Esophagus (tissue), 2 donors: ENCODE data around the gene PIGZ. TPM values are rescaled to one million over a fixed set of nuclear protein-coding genes. Genes with fewer than 3 reads are reported as not detected.

ENCODE experiments used
- H3K27ac ChIP-seq, 2 donors: one replicate each; pipeline ENCODE4 v1.5.1; 2013; ENCODE audit warnings: low read depth in 2 of 2, mild to moderate bottlenecking in 2 of 2, inconsistent platforms in 1 of 2, low read length in 1 of 2, moderate library complexity in 1 of 2
- H3K27me3 ChIP-seq, 2 donors: one replicate each; pipeline ENCODE4 v1.6.1; 2013; ENCODE audit warnings: low read length in 2 of 2, control low read depth in 1 of 2, mild to moderate bottlenecking in 1 of 2; ENCODE audit not compliant: insufficient read depth in 2 of 2, control insufficient read depth in 1 of 2
- H3K36me3 ChIP-seq, 2 donors: one replicate each; pipeline ENCODE4 v1.6.1; 2013; ENCODE audit warnings: low read length in 1 of 2; ENCODE audit not compliant: control insufficient read depth in 2 of 2, insufficient read depth in 2 of 2
- H3K4me1 ChIP-seq, 2 donors: one replicate each; pipeline ENCODE4 v1.6.1; 2013; ENCODE audit warnings: low read length in 1 of 2; ENCODE audit not compliant: control insufficient read depth in 2 of 2, insufficient read depth in 2 of 2
- H3K4me3 ChIP-seq, 2 donors: one replicate each; pipeline ENCODE4 v1.5.1; 2013; ENCODE audit warnings: low read length in 2 of 2, mild to moderate bottlenecking in 2 of 2, low read depth in 1 of 2, moderate library complexity in 1 of 2
- H3K9me3 ChIP-seq, 2 donors: one replicate each; pipeline ENCODE4 v1.6.1; 2013; ENCODE audit warnings: mild to moderate bottlenecking in 2 of 2, low read depth in 1 of 2, low read length in 1 of 2, moderate library complexity in 1 of 2; ENCODE audit not compliant: control insufficient read depth in 2 of 2, insufficient read depth in 1 of 2
- WGBS, 2 donors: extraction: QIAGEN DNeasy Blood & Tissue Kit; methylation state at CpG; one replicate each; pipeline ENCODE4 v1.1.7; 2013; 5-methylcytosine and 5-hydroxymethylcytosine counted together
- polyA plus RNA-seq, 2 donors: library from polyadenylated mRNA; stranded (reverse); fragments of 200-250 nt; gene quantifications; one replicate each; pipeline ENCODE4 v1.2.3, GENCODE V29; 2013
- donor health status: healthy with polysubstance abuse.
- donor health status: Bipolar disorder and iron deficiency.

Gene PIGZ
- polyA plus RNA-seq, 2 donors, result 2.2 to 3.6 TPM

DNA sequence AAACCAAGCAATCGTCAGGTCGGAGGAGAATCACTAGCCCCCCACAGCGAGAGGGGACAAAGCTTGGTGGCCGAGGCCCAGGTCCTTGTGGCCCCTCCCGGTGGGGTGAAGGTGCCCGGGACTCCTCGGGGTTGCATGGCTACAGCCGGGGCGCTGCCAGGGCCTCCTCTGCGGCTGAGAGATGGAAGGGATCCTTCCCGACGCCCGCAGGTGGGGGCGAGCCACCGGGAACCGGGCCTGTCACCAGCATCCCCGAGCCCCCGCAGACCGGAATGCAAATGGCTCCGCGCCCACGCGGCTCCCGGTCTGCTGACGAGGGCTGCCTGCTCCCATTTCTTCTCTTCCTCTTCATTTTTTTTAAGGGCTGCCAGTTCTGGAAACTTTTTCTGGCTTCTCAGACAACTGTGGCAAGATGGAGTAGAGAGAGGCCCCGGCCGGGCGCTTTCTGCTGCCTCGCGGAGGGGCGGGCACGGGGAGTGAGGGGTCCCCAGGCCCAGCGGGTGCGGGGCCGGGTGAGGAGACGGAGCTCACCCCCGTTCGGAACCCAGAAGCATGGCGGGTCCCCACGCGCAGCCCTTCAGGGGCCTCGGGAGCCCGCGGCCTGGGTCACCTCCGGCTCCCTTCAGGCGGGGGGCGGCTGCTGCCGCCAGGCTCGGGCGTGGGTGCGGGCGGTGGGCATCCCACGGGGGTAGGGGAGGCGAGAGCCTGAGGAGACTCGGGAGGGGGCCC, 33.5 kb upstream of the PIGZ start:
- H3K27me3 ChIP-seq, result no peaks in the 10 kb centered on the region
- H3K4me1 ChIP-seq, result peaks cover 0 to 8% of the 10 kb centered on the region in 2 donors
- H3K36me3 ChIP-seq, result no peaks in the 10 kb centered on the region
- H3K27ac ChIP-seq, result peak overlapping the region; percentile 88
- WGBS, 2 donors, result 15 to 35% methylated on average over 47 to 55 of the region's 55 CpGs
- H3K4me3 ChIP-seq, result peak overlapping the region; percentile 60
- H3K9me3 ChIP-seq, result peaks cover 0 to 3% of the 10 kb centered on the region in 2 donors

DNA sequence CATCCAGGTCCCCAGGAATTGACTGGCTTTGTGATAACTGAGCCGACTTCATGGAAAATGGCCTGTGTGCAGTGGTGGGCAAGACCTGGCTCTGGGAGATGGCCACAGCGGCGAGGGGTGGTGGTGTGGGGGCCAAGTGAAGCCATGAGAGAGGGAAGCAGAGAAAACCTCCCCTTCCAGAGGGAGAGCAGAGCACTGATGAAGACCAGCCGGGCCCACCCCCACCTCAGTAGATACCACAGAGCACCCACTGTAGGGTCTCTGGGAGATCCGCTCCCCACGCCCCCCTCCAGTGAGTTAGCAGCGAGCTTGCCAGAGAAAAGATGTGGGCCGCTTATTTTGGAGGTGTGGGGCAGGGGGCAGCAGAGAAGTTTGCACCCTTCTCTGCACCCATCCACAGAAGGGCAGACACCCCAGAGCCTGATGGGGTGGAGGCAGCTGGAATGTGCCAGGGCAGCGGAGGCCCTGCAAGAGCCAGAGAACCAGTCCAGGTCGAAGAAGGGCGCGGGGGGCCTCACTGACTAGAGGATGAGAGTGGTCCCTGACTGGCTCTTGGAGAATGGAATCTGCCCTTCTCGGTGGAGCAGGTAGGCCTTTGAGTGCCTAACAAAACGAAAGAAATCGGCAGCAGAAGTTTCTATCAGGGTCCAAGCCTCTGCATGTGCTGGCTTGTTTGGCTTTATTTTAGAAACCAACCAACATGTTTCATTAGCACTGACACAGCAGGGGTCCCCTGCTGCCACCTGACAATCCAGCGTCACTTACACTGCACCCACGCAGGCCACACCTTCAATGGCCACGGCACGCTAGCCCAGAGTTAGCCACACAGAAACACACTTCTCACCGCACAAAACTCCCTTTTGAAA, 32.7 kb upstream of the PIGZ start:
- H3K27ac ChIP-seq, result peak overlapping the region; percentile 88
- peaks cover 0 to 3% of the 10 kb centered on the region in 2 donors for H3K9me3 ChIP-seq
- peak overlapping the region; percentile 60 for H3K4me3 ChIP-seq
- H3K36me3 ChIP-seq, result no peaks in the 10 kb centered on the region
- H3K4me1 ChIP-seq, result peaks cover 0 to 10% of the 10 kb centered on the region in 2 donors
- no peaks in the 10 kb centered on the region for H3K27me3 ChIP-seq
- 76 to 83% methylated on average over 20 of the region's 20 CpGs for WGBS, 2 donors

DNA sequence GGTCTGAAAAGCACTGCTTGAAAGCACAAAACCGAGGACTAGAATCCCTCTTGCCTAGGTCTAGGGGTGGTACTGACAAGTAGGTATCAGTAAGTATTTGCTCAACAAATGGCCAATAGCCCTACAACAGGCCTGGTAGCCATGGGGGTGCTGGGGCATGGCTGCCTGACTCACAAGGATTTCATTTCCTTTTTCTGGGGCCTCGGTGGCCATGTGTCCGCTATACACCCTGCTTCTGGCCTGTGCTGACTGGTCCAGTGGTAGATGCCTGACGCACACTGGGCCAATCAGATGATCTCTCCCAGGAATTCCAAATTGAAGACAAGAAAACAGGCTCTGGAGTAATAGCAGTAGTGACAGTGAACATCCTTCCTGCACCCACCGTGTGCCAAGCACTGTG, 31.6 kb upstream of the PIGZ start:
- Histone ChIP-seq H3K36me3 (no peaks in the 10 kb centered on the region), H3K27me3 (no peaks in the 10 kb centered on the region), H3K4me3 (no peak overlapping the region), H3K9me3 (peaks cover 0 to 3% of the 10 kb centered on the region in 2 donors), H3K4me1 (peaks cover 0 to 10% of the 10 kb centered on the region in 2 donors), H3K27ac (no peak overlapping the region)
- WGBS, 2 donors, result 84 to 85% methylated on average over 5 of the region's 5 CpGs

- no peak overlapping the region for H3K4me3 ChIP-seq
- peaks cover 0 to 12% of the 10 kb centered on the region in 2 donors for H3K4me1 ChIP-seq
- peaks cover 0 to 3% of the 10 kb centered on the region in 2 donors for H3K9me3 ChIP-seq
- 88 to 90% methylated on average over 21 of the region's 21 CpGs for whole genome bisulfite sequencing, 2 donors
- H3K27me3 ChIP-seq, result no peaks in the 10 kb centered on the region
- no peak overlapping the region for H3K27ac ChIP-seq
- H3K36me3 ChIP-seq, result no peaks in the 10 kb centered on the region
Measured at GRCh38 chr3:196998966-196999760, 30.5 kb upstream of the PIGZ start.

- Histone ChIP-seq H3K4me1 (peaks cover 0 to 7% of the 10 kb centered on the region in 2 donors), H3K27me3 (no peaks in the 10 kb centered on the region), H3K9me3 (peaks cover 0 to 3% of the 10 kb centered on the region in 2 donors), H3K27ac (peak overlapping the region in 1 of 2 donors; percentile 45), H3K36me3 (no peaks in the 10 kb centered on the region), H3K4me3 (no peak overlapping the region)
- WGBS, 2 donors, result 88 to 91% methylated on average over 15 of the region's 15 CpGs
Measured at GRCh38 chr3:196997311-196997710, 28.7 kb upstream of the PIGZ start.

- H3K36me3 ChIP-seq, result no peaks in the 10 kb centered on the region
- H3K4me1 ChIP-seq, result peaks cover 0 to 7% of the 10 kb centered on the region in 2 donors
- WGBS, 2 donors, result 48 to 66% methylated on average over 17 of the region's 17 CpGs
- H3K27ac ChIP-seq, result peak overlapping the region; percentile 55 to 80
- no peak overlapping the region for H3K4me3 ChIP-seq
- H3K27me3 ChIP-seq, result no peaks in the 10 kb centered on the region
- H3K9me3 ChIP-seq, result peaks cover 0 to 3% of the 10 kb centered on the region in 2 donors
Measured at GRCh38 chr3:196996454-196997265, 28.0 kb upstream of the PIGZ start.

DNA sequence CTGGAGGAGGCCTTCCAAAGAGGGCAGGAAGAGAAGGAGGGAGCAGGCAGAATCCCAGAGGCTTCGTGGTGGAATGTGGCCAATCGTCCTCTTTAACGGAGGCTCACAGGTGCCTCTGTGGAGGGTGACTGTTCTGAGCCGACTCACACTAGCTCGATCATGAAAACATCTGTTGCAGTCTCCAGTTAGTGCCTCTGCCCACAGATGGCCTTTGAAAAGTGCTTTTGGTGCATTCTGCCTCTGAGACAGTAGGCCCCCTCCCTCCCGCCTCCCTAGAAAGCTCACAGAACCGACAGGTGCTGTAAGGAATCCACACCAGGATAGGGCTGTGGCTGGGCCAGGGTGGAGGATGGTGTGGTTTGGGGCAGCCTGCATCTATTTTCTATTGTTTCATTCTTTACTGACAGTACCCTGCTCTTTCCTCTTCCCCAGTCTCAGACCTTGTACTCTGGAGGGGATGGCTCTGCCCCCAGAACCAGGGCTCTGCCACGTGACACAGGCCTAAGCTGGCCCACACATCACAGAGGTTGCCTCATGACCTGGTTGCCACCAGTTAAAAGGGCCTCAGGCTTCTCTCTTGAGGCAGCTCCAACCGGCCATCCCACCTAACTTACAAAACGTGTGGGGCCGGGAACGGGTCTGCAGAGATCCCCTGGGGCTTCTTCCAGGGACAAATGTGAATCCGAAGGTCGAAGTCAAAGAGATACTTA, 27.2 kb upstream of the PIGZ start:
- no peaks in the 10 kb centered on the region for H3K27me3 ChIP-seq
- H3K27ac ChIP-seq, result peak overlapping the region in 1 of 2 donors; percentile 24
- H3K36me3 ChIP-seq, result no peaks in the 10 kb centered on the region
- H3K4me3 ChIP-seq, result no peak overlapping the region
- H3K4me1 ChIP-seq, result peaks cover 0 to 5% of the 10 kb centered on the region in 2 donors
- H3K9me3 ChIP-seq, result peaks cover 0 to 3% of the 10 kb centered on the region in 2 donors
- WGBS, 2 donors, result 61 to 71% methylated on average over 14 of the region's 14 CpGs

DNA sequence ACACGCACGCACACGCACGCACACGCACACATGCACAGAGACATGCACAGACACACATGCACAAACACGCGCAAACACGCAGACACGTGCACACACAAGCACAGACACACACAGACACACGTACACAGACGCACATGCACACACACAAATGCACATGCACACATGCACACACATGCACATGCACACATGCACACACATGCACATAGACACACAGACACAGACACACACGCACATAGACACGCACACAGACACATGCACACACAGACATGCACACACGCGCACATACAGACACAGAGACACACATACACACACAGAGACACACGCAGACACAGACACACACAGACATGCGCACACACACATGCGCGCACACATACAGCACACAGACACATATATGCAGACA, 26.4 kb upstream of the PIGZ start:
- H3K36me3 ChIP-seq, result no peaks in the 10 kb centered on the region
- H3K9me3 ChIP-seq, result peaks cover 0 to 3% of the 10 kb centered on the region in 2 donors
- H3K27me3 ChIP-seq, result no peaks in the 10 kb centered on the region
- H3K4me3 ChIP-seq, result no peak overlapping the region
- H3K4me1 ChIP-seq, result peaks cover 0 to 5% of the 10 kb centered on the region in 2 donors
- 93 to 95% methylated on average over 19 of the region's 19 CpGs for WGBS, 2 donors
- H3K27ac ChIP-seq, result no peak overlapping the region
